ENCODE data around the gene CROCC2.

CROCC2 gene

DNA sequence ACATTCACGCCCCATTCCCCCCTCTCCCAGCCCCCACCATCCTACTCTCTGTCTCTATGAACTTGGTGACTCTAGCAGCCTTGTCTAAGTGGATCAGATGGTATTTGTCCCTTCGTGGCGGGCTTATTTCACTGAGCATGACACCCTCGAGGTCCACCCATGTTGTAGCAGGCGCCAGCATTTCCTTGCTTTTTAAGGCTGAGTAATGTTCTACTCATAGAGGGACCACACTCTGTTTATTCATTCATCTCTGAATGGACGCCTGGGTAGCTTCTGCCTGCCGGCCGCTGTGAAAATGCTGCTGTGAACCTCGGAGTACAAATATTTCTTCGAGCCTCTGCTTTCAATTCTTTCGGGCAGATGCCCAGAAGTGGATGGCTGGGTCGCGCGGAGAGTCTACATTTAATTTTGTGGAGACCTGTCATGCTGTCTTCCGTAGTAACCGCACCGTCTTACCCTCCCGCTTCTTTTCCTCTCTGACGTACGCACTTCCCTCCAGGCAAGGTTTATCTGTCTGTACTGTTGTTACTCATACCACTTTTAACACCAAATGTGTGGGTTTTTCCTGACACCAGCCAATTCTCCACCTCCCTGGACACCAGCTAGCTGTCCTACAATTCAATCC is 5.6 kb downstream of the CROCC2 start:
- no peak for DNase-seq

DNA sequence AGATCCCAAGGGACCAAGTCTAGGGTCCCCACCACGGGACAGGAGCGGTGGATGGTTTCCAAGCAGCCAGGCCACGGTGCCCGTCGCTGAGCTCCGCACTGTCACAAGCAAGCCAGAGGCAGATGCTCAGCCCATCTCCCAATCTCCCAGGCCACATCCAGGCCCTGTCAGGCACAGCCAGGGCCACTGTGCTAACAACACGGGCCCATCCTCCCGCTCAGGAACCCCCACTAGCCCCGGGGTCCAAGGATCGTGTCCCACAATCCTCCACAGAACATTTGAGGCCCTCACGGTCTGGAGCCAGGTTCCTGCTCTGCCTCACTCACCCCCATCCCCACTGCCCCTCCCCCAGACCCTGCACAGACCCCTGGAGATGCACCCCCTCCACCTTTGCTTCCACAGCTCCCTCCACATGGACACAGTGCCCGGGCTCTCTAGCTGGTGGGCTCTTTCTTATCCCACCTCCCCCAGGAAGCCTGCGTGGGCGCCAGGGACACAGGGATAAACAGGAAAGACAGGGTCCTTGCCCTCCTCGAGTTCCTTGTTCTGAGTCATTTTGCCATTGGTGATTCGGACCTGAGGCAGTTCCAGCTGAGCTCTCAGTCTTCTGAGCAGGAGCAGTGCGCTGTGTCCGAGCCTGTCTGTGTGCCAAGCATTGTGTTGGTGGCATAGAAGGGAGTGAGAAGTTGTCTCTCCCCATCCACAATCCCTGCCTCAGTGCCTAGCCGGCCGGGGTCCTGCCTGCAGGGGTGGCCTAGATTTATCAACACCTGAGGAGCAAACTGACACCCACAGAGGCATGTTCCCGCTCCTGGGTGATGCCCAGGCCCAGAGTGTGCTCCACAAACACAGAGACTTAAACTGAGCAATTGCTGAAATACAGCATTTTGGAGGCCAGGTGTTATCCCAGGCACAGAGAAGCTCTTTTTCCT is 7.0 kb downstream of the CROCC2 start:
- DNase-seq, result no peak

DNA sequence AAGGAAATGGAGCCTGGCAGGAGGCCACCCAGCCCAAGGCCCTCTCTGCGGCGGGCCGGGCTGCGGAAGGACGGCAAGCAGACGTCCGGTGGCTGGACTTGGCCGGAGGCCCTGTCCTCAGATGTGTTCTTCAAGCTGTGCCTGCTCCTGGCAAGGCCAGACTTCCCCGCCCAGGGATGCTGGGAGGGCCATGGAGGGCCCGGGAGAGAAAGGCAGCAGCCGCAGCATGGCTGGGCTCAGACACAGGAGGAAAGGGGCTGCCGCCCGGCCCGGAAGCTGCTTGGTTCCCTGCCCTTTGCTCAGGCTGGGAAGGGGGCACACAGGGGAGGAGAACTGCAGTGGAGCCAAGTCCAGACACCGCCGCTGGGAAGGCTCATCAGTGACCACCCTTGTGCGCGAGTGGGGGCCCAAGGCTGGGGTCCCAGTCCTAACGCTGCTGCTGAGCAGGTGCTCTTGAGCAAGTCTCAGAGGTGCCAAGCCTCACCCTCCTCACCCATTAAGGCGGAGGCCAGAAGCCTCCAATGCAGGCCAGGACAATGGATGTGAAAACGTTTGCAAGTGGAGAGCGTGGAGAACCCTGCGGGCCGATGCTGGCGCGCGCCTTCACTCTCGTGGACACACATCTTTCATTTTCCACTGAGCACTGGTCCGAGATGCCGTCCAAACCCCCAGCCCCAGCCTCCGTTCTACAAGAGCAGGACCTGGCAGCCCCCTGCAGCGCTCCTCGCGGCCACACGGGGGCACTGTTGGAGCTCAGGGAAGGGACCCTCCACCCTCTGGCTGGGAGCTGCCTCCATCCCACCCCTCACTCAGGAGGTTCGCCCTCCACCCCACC is 7.9 kb downstream of the CROCC2 start:
- DNase-seq, result peak; percentile 60

DNA sequence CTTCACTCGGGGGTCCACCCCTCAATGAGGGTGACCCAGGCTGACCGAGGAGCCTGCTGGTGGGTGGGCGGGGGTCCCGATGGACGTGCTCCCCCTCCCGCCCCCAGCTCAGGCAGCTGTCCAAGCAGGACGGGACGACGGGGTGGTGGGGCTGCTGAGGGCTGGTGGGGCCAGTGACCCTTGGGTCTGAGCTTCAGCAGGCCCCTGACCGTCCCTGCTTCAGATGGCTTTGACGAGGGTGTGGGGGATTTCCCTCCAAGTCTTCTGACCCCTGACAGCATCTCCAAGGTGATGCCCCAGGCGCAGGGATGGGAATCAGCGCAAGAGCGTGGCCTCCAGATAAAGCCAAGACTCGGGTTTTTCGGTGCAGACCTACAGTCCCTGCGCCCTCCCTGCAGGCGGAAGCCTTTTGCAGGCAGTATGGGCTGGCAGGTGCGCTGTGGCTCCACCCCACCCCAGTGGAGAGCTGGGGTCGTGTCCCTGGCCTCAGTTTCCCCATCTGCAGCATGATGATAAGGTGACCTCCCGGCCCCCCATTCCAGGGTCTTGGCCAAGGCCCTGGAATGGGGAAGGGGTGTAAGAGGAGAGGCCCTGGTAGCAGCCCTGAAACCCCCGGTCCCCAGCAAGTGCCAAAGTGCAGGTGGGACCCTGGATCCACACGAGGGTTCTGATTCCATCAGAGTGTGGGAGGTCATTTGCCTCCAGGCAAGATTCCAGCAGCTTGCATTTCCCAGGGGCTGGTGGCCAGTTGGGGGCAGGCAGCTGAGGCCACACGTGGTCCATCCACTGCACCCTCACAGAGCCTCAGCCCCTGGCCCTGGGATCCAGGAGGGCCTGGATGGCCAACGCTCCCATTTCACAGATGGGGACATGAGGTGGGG is 8.7 kb downstream of the CROCC2 start:
- no peak for DNase-seq

DNA sequence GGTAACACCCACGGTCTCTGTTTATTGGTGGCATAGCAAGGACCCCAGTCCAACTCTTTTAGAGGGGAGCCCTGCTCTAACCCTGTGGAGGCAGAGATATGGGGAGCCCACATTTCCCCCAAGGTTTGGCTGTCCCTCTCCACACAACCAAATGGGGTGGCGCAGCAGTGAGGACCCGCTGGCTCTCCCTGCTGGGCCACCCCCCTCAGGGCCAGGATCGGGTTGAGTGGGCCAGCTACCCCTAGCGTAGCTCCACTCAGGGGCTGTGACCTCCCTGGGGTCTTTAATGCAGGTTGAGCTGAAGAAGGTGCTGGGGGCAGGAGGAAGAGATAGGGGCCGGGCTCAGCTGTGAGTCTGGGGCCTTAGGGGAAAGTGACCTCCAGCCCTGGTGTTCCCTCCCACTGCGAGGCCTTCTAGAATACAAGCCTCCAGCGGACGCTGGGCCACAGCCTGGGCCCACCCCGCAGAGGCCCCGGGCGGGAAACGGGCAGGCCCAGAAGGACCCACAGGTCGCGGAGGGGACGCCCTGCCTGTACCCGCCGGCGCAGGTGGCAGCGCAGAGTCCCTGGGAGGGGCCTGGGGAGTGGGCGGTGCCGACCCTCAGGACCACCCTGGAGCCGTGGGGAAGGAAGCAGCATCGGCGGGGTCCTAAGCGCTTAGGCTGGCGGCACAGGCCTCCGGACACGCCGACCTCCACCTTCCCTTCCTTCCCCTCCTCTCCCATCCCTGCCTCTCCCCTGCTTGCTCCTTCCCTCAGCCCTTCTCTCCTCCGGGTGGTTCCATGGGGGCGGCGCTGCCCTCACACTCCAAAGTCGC is 9.6 kb downstream of the CROCC2 start:
- DNase-seq, result no peak

DNA sequence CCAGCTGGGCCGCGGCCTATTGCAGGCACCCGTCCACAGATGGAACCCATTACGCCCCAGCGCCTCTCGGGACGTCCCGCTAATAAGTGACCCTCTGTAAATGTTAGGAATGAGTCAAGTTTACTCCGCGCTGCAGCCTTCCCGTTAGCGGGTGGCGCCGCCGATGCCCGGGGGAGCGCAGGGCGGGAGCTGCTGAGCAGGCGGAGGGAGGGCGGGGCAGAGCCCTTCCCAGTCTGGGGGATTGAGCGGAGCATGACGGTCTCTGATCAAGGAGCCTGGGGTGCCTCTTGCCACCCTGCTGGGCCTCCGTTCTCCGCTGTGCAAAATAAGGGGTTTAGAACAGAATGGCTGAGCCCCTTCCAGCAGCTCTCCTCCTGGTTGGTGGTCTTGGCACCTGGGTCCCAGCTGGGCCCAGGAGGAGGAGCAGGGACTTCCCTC is 10.5 kb downstream of the CROCC2 start:
- DNase-seq, result no peak

DNA sequence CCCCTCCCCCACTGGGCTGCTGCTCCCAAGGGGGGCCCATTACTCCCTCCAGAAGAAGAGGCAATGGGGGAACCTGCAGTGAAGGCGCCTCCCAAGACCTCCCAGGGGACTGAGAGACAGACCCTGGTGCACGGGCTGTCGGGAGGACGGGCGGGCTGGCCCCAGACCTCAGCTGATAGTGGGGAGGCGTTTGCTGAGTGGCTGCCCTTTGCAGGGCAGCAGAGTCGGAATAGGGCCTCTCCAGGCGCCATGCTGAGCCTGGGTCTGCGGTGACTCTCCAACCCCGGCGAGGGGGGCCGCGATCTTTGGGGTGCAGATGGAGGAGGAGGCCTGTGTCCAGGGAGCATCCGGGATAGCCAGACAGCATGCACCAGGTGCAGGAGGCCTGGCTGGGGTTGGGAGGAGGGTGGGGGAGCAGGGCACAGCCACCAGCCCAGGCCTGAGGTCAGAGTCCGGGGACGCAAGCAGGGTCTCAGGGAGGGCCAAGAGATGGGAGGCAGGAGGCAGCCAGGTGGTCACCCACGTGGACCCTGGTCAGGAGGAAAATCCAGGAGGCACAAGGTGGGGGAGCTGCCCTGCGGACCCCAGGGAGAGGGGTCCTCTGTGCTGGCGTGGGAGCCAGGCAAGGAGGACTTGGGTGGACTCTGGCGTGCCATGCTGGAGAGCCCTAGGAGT is 11.0 kb downstream of the CROCC2 start:
- no peak for DNase-seq

DNA sequence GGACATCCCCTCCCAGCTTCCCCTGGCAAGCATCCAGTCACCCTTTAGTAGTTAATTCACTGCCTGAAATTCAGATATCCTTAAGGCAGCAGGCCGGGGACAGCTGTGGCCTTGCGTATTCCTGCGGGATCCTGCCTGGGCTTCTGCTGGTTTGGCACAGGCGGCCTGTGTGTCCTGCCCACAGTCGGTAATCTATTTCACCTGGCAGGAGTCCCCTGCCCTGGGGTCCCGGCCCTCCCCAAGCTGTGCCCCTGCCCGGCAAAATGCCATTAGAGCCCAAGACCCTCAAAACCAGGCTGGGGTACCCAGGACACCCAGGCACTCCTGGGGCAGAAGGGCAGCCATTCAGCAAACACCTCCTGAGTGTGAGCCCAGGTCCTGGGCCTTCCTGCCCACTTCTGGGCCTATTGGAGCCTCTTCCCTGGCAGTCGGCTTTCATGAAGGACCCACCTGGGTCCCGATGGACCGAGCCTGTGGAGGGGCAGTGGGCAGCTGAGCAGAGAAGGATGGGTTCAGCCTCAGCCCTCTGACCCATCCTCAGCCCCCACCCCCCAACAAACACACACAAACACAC is 11.6 kb downstream of the CROCC2 start:
- DNase-seq, result no peak

DNA sequence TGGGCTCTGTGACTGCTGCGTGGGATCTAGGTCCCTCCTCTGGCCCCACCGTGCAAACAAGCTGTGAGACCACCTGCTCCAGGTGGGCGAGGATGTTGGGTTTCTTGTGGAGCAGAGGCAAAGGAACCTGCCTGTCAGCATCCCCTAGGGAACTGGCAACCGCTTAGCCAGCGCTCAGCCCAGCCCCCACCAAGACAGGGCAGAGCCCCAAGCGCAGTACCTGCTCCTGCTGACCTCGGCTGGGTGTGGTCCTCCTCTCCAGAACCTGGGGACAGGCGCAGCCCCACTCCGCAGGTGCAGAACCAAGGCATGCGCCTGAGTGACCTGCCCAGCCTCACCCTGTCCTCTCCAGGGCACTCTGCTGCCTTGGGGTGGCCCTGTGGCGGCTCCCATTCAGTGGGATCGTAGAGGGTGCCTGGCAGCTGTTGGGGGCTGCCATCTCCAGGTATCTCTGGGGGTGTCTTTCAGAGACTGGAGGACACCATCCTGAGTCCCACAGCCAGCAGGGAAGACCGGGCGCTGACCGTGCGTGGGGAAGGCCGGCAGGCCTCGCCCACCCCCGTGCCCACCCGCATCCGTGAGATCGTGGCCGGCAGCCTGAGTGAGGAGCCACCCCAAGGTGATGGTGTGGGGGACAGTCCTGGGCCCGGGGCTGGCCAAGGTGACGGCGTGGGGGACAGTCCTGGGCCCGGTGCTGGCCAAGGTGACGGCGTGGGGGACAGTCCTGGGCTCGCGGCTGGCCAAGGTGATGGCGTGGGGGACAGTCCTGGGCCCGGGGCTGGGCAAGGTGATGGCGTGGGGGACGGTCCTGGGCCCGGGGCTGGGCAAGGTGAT is 12.3 kb downstream of the CROCC2 start:
- DNase-seq, result no peak

DNA sequence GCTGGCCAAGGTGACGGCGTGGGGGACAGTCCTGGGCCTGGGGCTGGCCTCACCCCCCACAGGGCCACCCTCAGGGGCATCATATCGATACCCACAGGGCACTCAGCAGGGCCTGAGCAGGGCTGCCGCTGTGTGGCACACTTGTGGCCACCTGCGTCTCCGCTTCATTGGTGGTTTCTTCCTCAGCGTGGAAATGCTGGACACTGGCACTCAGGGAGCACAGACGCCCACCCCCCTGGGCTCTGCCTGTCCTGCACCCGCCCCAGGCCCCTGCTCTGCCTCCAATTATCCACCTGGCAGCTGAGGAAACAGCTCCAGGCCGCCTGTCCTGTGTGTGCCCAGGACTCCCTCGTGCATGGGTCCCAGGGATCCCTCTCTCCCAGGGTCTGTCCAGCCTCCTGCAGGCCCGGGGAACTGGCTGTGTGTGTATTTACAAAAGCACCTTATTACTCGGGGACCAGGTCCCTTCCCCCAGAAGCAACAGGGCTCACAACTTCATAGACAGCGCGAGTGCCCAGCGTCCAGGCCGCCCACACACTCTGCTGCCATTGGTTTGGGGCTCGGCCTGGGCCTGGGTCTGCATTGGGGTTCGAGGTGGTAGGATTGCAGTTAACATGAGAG is 13.1 kb downstream of the CROCC2 start:
- DNase-seq, result no peak

DNA sequence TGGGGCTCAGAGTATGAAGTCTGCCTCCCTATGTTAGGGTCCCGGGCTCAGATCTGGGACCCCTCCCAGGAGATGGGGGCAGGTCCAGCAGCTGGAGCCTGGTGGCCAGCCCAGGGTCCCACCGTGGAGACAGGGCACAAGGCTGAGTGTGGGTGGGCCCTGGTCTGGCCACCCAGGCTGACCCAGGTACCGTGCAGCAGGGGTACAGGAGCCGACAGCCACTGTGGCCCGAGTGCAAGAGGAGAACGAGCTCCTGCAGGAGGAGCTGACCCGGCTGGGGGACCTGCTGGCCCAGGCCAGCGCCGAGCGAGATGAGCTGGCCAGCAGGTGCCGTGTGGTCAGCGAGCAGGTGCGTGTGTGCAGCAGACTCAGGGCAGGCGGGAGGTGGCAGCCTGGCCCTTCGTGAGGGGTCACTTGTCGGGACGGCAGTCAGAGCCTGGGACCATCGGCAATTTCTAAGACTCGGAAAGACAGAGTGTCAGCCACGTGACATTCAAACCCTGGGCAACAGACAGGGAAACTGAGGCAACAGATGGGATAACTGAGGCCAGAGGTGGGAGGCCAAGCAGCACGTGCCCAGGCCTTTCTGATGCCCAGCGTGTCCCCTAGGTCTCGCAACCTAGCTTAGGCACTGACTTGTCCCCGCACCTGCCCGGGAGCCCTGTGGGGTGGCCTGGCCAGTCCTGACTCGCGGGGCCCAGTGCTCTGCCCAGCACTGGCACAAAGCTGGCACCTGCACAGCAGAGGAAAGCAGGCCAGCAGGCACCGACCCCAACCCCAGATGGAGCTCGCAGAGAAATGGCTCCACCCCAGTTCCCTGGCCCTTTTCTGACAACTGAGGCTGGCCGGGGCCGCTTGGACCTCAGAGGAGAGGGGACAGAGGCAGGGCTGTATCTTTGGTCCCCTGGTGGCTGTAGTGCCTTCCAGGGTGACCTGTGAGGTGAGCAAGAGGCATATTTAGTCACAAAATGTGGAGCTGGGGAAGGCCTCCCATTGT is 13.9 kb downstream of the CROCC2 start:
- DNase-seq, result no peak

DNA sequence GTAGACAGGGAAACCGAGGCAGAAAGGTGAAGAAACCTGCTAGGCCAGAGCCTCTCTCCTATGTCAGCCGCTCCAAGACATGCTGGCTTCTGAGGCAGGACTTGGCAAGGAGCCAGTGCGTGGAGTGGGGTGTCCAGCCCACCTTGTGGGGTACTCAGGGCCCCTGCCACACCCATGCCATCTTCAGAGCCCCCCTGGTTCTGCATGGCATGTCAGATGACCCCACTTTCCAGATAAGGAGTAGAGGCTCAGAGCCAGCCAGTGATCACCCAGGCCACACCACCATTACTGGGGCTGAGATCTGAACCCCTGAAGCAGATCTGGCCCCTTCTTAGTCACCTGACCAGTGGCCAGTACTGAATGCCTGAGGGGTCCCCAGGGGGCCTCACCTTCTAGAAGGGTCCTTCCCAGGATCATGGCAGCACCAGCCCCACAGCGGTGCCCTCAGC is 14.7 kb downstream of the CROCC2 start:
- DNase-seq, result no peak

DNA sequence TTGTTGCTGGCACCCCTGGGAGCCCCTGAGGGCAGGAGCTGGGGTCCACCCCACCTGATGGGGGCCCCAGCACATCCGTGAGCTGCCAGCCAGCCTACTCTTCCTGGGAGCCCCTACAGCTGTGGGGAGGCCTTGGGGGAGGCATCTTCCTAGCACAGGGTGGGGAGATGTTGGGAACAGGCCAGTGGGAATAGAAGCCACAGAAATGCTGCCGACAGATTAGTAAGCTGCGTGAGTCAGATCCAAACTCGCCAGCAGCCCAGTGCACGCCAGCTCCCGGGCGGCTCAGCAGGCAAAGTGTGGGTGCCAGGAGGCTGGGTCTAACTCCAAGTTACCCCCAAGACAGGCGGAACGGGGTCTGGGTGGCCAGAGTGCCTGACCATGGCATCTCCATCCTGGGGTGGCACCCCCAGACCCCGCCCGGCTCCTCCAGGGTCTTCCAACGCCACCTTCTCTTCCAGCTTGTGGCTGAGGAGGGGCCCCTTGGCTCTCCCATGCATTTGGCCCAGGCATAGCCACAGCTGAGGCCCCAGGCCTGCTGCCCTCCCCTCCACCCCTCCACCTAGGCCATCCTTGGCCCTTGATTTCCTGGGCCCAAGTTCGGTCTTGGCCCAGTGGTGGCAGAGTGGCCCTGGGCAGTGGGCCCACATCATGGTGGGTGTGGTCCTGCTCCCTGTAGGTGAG is 15.3 kb downstream of the CROCC2 start:
- DNase-seq, result no peak

DNA sequence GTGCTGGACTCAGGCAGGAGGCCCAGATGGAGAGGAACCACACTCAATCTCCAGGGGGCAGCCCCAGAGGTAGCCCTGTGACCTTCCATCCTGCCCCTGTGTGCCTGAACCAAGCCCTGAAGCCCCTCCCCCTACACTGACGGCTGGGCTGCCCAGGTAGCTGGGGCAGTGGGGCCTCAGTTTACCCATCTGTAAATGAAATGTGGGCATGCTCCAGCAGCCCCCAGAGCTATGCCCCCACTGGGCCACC is 15.8 kb downstream of the CROCC2 start:
- DNase-seq, result no peak

DNA sequence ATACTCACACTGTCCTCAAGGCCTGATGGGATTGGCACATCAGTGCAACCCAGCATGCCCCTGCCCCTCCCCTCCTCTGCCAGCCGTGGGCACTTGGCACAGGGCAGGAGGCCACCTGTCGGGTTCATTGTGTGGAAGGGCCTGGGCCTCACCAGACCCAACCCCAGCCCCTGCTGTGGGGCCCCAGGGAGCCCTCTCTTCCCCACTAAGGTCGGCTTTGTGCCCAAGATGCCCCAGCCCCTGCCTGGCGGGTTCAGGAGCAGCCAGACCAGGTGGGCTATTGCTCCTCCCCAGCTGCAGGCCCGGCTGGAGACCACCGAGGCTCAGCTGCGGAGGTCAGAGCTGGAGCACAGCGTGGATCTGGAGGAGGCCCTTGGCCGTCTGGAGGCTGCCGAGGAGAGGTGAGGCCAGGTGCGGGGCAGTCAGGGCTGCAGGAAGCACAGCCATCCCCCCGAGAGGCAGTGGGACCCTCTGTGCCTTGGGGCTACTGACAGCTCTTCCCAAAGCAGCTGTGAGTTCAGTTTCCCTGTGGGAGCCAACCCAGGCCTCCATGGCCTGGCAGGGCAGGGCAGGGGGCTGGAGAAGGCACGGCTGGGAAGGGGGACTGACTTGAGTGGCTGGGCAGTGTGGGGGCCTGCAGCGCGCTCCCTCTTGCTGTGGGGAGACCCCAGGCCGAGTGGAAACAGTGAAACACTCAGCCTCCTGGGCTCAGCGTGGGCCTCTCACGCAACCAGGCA is 16.3 kb downstream of the CROCC2 start:
- no peak for DNase-seq

DNA sequence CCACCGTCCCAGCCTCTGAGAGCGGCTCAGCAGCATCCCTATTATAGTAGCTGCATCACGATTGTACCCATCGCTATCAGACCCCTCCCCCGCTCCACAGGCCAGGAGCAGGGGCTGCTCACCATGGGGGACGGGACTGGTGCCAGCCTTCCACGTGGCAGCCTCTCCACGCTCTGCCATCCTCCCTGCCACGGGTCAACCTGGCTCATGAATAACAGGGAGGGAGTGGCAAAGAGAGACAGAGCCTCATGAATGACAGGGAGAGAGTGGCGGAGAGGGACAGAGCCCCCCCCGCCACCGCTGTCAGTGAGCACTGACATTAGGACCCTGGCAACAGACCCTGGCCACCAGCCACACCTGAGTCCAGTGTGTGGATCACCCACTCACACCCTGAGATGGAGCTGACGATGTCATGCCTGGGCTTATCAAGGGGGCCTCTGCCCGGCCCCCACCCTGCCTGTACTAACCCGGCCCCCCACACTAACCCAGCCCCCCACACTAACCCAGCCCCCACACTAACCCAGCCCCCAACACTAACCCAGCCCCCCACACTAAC is 16.9 kb downstream of the CROCC2 start:
- no peak for DNase-seq

Measured in T-helper 9 cell (primary cell).